Activated B cell treated with CpG ODN at 0.5 μM for 24 hours (primary cell): Measurements from ENCODE around the gene NSFL1C. TPM values are rescaled to one million over a fixed set of nuclear protein-coding genes. Genes with fewer than 3 reads are reported as not detected.

Source experiments
- ATAC-seq: fragments of 200-7000 bp; cut with Tn5 transposase; one replicate; pipeline ENCODE4 v1.10.0; 2021; ENCODE audit warnings: low read depth, mild to moderate bottlenecking, moderate library complexity
- CTCF ChIA-PET: fragments of 350-600 bp; sonication (Branson Sonifier 250); formaldehyde crosslinking; loops from one replicate; lab custom pipeline; 2021; ENCODE audit warnings: antibody characterized with exemption; lab: Charles Lee
- POLR2A ChIA-PET: fragments of 350-600 bp; sonication (Branson Sonifier 250); formaldehyde crosslinking; loops from one replicate; lab custom pipeline; 2021; ENCODE audit warnings: antibody characterized with exemption; lab: Charles Lee
- DNase-seq: peaks from one replicate; pipeline ENCODE4 v3.0.0; 2022
- H3K27ac Mint-ChIP-seq: one replicate; pipeline ENCODE4 v1.8.0; 2020; ENCODE audit warnings: mixed read lengths
- H3K27me3 Mint-ChIP-seq: one replicate; pipeline ENCODE4 v1.8.0; 2021; ENCODE audit warnings: mixed read lengths
- H3K36me3 Mint-ChIP-seq: one replicate; pipeline ENCODE4 v1.8.0; 2021; ENCODE audit warnings: low read depth, mixed read lengths
- H3K4me1 Mint-ChIP-seq: one replicate; pipeline ENCODE4 v1.8.0; 2021; ENCODE audit warnings: mixed read lengths
- H3K4me3 Mint-ChIP-seq: one replicate; pipeline ENCODE4 v1.8.0; 2020; ENCODE audit warnings: mild to moderate bottlenecking, mixed read lengths
- H3K9me3 Mint-ChIP-seq: one replicate; pipeline ENCODE4 v1.8.0; 2020; ENCODE audit warnings: mixed read lengths
- CTCF ChIP-seq: fragments of 200-600 bp; IDR thresholded peaks from one replicate; pipeline ENCODE4 v1.8.0; 2022; ENCODE audit warnings: antibody characterized with exemption, mild to moderate bottlenecking
- intact Hi-C: fragments of 100-400 bp; cut with micrococcal nuclease; formaldehyde crosslinking; loops from one replicate; pipeline ENCODE4 v1.15.1; 2024
- total RNA-seq: library from RNA; stranded (reverse); gene quantifications from 2 replicates; pipeline ENCODE4 v1.2.3, GENCODE V29; 2022

The NSFL1C gene
- total RNA-seq, 1 donor from 2014 or later: 81.7 TPM

- no peak for TF ChIP-seq CTCF
- H3K36me3 Mint-ChIP-seq: peaks cover 18% of the 10 kb centered on the region
- no peaks in the 10 kb centered on the region for H3K27me3 Mint-ChIP-seq
- ChIA-PET CTCF (interaction anchor here (1.3 to 1.4 kb wide), 3 partner anchors 9 to 48 kb away, joined by 3 to 4 read pairs (median 3); no protein-coding TSS in a partner anchor), POLR2A (interaction anchor here (1.0 to 2.8 kb wide), 6 partner anchors 16 to 74 kb away, joined by 3 to 25 read pairs (median 9); partner anchors contain the start of gene NSFL1C)
- H3K4me1 Mint-ChIP-seq: peaks cover 83% of the 10 kb centered on the region
- ATAC-seq: peak; percentile 85
- H3K4me3 Mint-ChIP-seq: peak within 1 kb of the TSS; percentile 98
- H3K9me3 Mint-ChIP-seq: no peaks in the 10 kb centered on the region
- peak within 1 kb of the TSS; percentile 99 for H3K27ac Mint-ChIP-seq
- intact Hi-C loops: loop anchor here (1.0 to 10.0 kb wide), 9 partner anchors 17 to 1589 kb away; partner anchors contain the start of genes NSFL1C and PSMF1
- DNase-seq: peak; percentile 90
Observed at GRCh38 chr20:1392693-1393506, 73.7 kb downstream of the NSFL1C start, which contains the start of gene FKBP1A. Gene FKBP1A (minus strand): TSS chr20:1393054. CDS start chr20:1392998, 56 bp downstream.

- peak overlapping the region; percentile 77 for H3K27ac Mint-ChIP-seq
Observed at GRCh38 chr20:1392443-1392692, 74.3 kb downstream of the NSFL1C start.

More at GRCh38 chr20:1392443-1392692, 74.3 kb downstream of the NSFL1C start:
- ATAC-seq: peak; percentile 25
- Mint-ChIP-seq H3K4me1 (peaks cover 82% of the 10 kb centered on the region), H3K27me3 (no peaks in the 10 kb centered on the region), H3K4me3 (peak overlapping the region; percentile 89), H3K36me3 (peaks cover 19% of the 10 kb centered on the region), H3K9me3 (no peaks in the 10 kb centered on the region)
- TF ChIP-seq CTCF: no peak
- POLR2A ChIA-PET: interaction anchor here (1.8 to 2.8 kb wide), 4 partner anchors 15 to 74 kb away, joined by 5 to 25 read pairs (median 16); partner anchors contain the start of gene NSFL1C
- intact Hi-C loops: loop anchor here (2.0 to 10.0 kb wide), 4 partner anchors 110 to 1590 kb away; no protein-coding TSS in a partner anchor
- CTCF ChIA-PET: interaction anchor here (0.6 to 1.4 kb wide), 5 partner anchors 9 to 105 kb away, joined by 3 to 4 read pairs (median 4); no protein-coding TSS in a partner anchor
- no peak for DNase-seq

Other genes with a start within 250 kb of the NSFL1C start
- gene RAD21L1, start 240.8 kb downstream of the NSFL1C start, total RNA-seq: not detected in 2 replicates
- gene SNPH, start 200.6 kb downstream of the NSFL1C start, total RNA-seq: 0.86 and 1.0 TPM in 2 replicates
- 0.51 and 1.2 TPM in 2 replicates for gene SDCBP2, start 137.7 kb downstream of the NSFL1C start, total RNA-seq
- gene FKBP1A, start 73.8 kb downstream of the NSFL1C start, total RNA-seq: 128 and 134 TPM in 2 replicates
- gene SIRPB2, start 24.6 kb upstream of the NSFL1C start, total RNA-seq: not detected in 2 replicates
- 0.37 TPM in 1 of 2 replicates, not detected in the other for gene SIRPD, start 90.9 kb upstream of the NSFL1C start, total RNA-seq
- gene SIRPB1, start 153.2 kb upstream of the NSFL1C start, total RNA-seq: 1.1 and 1.4 TPM in 2 replicates
- gene SIRPG, start 190.9 kb upstream of the NSFL1C start, total RNA-seq: not detected in 2 replicates